DMS153 treated with DMSO at 0.1 percent for 48 hours (cell line): ENCODE results near the gene PATZ1.

Experiments
- DNase-seq: peaks from one replicate; lab custom pipeline; 2025; ENCODE audit not compliant: unreplicated experiment; lab: John Stamatoyannopoulos, UW

PATZ1 gene

DNA sequence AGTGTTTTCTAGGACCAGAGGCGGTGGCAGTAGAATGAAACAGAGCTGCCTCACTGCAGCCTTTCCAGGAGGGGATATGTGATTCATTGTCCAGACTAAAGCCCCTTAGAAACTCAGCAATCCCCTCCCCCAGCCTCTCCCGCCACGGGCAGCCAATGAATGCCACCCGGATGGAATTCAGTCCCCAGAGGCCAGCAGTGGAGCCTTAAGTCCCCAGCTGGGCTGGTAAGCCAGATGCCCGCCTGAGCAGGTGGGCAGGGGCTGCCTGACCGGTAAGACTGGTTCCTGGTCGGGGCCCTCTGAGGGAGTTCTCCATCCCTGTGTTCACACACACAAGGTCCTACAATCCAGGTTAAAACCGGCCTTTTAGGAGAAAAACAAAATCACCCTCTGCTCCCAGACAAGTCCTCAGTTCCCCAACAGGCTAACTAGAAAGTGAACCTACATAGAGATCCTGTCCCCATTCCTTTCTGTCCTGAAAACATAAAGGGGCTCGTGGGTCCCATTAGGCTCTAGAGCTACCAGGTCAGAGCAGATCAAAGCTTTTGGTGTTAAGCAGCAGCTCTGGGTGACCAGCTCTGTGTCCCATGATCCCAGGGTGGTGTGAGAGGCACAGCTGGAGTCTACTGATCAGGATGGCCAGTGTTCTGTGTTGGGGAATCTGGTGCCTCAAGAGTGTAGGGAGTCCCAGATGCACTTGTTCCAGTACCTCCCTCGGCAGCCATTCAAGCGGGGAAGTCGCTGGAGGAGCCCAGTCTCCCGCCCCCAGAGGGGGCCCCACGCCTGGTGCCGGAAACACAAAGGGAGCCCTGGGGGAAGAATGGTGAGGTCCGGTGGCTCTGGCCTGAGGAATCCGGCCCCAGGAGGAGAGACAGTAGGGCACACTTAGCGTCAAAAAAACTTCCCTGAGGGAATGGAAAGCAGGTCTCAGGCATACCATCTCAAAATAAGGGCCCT is 2.6 kb downstream of the PATZ1 start:
- peak; percentile 79 for DNase-seq

DNA sequence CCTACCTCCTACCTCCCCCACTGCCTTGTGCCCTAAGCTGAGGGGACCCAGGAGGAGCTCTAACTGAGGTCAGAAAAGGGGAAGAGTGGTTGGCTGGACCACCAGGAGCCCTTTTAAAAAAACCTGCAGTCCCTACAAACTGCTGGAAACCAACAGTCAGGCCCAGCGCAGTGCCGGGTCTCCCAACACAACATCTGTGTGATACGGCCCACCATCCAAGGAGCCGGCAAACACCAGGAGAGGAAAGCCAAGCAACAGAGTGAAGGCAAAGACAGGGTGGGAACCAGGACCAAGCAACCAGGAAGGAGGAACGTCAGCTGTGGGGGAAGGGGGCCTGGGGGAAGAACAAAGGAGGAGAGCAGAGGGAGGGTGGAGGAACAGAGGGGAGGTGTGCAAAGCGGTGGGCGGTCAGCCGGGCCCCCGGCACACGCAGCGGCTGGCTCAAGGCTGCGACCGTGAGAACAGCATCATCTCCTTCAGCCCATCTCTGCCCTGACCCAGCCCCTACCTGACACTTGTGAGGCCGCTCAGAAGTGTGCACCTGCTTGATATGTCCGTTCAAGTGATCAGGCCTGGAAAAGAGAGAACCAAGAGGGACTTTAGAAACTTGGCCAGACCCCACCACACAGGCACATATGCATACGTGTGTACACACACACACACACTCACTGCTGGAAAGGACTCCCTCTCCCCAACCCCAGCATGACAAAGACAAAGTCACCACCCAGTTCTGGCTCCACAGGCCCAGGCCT is 3.6 kb downstream of the PATZ1 start:
- DNase-seq: no peak

DNA sequence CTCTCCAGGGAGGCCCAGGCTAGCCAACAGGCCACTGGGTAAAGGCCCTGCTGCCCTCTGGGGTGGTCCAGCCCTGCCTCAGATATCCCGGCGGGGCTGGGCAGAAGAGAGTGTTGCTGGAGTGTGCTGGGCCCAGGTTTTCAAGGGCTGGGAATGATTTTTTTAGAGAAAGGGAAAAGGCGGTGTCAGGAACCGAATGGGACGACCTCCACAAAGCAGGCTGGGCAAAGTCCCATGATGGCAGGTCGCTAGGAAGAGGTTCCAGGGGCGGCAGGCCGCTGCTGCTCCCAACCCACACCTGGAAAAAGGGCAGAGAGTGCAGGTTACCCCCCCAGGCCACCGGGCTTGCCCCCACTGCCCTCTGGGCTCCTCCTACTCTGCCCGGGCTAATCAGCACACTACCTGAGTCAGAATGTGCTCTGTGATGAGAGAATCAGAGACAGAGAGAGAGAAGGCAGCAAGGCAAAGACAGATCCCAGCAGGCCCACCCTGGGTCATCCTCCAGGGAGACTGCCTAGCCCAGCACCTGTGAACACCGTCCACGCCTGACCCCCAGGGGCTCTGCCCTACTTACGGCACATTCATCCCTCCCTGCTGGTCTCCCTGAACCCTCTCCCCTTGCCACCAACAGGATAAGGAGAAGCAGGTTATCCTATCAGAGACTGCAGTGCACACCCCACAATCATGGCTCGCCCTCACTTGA is 4.6 kb downstream of the PATZ1 start:
- no peak for DNase-seq

DNA sequence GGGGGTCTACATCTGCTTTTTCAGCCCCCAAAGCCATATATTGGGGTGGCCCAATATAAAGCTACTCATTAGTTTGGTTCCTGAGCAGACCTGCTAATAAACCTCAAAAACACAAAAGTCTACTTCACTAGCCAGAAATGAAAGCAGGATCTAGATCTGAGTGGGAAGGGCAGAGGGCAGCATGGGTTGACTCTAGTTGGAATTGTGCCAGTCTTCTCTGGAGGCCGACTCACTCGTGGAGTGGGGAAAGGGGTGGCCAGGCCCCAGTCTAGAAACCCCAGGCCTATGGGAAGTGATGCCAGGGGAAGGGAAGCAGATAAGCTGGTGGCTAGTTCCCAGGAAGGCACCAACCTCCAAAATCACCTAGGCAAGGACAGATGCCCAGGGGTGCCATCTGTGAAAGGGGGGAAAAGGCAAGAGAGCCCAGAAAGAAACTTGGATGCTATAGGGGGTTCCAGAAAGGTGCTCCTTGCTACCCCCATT is 5.3 kb downstream of the PATZ1 start:
- no peak for DNase-seq

DNA sequence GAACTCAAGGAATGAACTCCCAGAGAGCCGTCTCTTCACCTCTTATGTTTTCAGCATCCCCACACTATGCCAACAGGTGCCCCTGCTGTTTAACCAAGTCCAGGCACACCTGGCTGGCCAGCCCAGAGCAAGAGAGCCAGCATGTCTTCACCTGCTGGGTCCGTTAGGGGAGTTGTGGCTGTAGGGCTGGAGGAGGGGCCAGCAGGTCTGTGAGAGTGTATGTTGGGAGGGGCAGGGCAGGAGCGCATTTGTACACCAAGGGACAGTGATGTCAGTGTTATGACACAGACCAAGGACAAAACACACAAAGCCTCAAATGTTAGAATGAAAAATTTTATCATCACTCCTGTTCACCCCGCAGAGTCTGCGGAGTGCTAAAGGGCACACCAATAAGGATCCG is 5.8 kb downstream of the PATZ1 start:
- DNase-seq: no peak

DNA sequence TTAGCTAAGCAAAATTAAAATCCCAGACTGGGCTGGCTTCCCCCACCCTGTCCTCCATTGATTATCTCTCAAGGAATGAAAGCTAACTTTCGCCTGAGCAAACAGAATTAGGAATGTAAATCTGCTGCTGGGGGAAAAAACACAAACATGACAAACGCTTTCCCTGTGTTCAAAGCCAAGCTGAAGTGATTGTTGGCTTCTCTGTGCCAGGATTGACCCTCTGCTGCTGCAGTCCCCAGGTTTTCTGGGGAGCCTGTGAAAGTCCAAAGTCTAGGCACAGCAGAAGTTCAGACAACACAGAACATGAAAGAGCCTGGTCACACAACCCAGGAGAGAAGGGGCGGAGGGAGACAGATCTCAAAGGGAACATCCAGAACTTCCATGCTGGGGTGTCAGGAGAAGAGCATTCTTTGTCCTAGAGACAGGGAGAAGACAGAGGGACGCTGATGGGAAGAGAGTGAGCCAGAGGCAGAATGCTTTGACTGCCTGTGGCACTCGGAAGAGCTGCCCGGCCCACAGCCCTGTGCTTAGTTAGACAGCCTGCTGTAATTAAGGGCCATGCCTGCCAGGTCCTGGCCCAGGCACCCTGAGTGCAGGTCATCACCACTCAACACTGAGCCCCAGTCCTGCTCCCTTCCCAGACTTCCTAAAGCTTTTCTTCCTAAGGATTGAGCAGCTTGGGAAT is 6.9 kb downstream of the PATZ1 start:
- DNase-seq: no peak

DNA sequence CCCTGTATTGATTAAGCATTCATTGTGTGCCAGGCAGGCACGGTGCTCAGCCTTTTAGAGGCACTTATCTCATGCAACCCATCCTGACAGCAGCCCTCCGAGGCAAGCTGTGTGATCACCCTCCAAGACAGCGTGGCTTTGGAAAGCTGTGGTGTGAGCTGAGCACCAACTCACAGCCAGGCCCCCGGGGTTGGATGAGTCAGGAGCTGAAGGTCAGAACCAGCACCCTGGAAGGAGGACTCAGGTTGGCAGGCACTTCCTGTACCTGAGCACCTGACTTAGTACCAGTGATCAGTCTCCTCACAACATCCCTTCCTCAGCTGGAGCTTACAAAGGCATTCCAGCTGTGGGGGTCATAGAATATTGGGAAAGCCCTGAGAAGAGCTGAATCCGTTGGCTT is 9.0 kb downstream of the PATZ1 start:
- DNase-seq: no peak

DNA sequence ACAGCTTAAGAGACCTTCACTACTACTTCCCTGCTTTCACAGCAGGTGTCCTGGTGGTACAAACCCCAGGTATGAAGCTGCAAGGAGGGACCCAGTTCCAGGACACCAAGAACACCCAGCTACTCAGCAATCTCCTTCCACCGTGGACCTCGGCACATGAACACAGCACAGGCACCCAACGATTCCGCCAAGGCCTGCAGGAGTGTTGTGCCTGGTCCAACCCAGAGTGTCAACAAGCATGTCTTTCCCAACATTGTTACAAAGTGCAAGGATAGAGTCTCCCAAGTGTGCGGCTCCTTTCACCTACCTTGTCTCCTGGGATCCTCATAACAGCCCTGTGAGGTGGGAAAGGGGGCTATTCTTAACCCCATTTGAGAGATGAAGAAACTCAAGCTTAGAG is 11.8 kb downstream of the PATZ1 start:
- DNase-seq: no peak

DNA sequence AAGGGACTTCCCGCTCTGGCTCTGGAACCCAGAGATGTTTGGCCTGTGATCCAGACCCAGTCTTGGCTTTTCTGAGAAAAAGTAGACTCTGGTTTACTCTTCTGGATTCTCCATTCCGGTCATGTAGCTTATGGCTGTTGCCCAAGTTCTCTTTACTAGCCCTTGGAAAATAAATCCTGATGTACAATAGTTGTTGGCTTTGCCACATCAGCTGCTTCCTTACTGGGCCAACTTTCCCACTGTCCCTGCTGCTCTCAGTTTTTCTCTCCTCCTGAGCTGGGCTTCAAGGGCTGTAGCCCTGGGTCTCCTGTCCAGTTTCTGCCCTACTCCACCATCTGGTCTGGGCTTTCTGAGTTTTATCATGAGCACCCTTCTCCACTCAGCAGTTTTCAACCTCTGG is 12.5 kb downstream of the PATZ1 start:
- no peak for DNase-seq

DNA sequence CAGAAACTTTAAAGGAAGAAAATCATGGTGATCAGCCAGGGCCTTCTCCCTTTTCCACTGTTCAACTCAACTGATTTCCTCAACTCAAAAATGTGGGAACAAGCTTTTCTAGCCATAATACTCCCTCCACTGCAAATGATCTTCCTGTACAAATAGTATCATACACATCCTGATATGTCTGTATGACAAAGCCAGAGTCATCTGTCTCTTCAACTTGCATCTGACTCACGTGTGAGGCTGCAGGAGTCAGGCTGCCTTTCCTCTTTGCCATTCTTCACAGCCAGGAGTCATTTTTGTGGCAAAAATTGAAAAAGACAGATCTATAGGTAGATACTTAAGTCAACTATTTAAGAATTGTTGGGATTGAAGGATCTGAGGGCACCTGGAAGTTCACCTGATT is 13.3 kb downstream of the PATZ1 start:
- DNase-seq: no peak

DNA sequence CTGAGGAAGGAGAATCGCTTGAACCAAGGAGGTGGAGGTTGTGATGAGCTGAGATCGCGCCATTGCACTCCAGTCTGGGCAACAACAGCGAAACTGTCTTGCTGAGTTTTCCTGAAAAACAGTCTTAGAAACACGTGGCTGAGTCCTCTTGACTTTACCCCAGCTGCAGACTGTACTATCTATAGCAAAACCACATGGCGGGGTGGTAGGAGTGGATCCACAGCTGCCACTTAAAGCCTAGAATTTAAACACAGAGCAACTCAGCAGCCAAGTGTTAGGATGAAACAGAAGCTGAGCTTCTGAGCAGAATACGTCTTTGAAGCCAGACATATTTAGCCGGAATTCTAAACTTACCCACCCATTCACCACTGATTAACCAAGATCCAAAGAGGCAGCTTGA is 14.1 kb downstream of the PATZ1 start:
- DNase-seq: no peak

DNA sequence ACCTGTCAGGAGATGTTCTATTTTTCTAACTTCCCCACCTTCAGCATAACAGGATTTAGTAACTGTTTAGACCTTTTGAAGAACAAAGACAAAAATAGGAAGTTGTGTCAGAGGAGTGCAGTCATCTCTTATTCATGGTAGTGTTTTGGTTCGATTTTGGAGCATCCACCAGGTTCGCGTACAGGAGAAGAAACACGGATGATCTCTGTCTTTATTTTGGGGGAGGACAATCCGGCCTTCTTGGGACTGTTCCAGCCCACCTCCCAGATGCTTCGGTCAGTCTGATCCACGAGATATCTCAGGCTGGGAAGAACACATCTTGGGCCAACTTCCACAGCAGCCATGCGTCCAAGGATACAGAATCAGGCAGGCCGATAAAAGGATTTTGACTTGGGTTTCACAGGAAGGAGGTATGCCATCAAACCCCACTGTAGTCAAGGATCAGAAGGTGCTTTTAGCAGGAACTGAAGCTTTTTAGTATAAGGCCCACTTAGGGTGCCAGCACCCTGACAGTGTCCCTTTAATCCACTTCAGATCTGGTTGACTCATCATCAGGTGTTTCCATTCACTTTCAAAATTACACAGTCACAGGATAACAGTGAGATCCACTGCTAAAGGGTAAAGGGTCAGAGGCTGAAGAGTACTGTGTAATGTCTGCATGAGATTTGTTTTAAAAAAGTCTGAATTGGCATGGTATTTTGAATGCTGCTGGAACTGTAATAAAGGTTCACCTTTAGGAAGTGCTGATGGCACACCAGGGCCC is 16.5 kb downstream of the PATZ1 start:
- DNase-seq: no peak

DNA sequence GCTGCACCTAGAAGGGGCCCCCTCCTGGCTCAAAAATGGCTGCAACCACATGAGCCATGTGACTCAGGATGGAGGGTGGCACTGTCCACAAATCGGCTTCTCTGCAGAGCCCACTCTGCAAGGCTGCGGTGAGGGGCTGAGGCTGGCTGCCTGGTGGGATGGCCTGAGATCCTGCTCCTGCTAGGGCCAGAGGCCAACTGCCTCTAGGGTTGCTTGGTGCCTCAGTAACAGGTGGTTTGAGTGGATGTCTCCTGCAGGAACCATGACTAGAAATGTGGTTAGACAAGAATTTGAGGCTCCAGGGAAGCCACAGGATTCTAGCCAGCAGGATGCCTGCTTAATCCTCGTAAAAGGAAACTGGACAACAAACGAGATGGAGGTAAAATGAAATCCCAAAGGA is 17.1 kb downstream of the PATZ1 start:
- no peak for DNase-seq

DNA sequence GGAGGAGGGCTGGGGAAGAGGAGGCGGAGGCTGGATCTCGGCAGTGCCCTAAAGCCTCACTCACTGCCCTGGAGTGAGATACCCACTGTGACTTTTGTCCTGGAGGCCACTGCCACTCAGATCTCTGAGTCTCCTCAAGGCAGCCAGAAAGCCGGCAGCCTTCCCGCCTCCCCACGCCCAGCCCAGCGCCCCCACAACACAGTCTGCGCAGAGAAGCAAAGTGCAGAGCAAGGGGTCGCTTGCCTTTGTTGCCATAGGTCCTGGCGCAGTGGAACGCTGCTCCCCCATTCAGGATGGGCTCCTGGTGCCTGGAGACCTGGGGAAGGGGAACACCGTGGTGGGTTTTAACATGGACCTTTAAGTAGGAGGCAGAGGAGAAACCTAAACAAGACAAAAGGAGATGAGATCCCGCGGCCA is 17.6 kb downstream of the PATZ1 start:
- no peak for DNase-seq

DNA sequence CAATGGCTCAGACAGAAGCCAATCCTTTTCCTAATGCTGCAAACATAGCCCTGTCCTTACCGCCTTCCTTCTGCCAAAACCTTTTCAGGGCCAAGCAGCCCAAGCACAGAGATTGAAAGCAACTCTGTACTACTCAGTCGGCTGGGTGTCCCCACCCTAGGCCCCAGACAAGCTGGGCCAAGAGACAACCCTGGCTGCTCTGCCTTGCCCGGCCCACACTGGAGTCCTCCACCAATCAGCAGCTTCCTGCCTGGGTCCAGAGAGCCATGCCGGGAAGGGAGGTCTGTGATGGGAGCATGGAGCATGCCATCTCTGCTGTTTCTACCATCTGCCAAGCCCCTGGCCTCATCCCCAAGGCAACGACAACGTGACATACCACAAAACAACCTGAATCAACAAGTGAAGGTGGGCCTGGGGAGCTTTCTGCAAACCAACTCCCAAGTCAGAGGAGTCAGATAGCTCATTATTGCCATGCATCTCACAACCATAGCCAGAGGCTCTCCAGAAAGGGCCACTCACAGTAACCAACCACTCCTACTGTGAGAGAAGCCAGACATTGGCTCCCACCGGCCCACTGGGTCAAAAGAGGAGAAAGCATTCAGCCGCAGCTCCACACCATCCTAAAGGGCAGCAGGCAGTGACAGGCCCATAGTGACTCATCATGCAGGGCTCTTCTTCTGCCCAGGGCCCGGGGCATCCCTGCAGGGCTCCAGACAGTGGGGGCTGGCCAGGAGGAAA is 18.2 kb downstream of the PATZ1 start:
- DNase-seq: no peak

DNA sequence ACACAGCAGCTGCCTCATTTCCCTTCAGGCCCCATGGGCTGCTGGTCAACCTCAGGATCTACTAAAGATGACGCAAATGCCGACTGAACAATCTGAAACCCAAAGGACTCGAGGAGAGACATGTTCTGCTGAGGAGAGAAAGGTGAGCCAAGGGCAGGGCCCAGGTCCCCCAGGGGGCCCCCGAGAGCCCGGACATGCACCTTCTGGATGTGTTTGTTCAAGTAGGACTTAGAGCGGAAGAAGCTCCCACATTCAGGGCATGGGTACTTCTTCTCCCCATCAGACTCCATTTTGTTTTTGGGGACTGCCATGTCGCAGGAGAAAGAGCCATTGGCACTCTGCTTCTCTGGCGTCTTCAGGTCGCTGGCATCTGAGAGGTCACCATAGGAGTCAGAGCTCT is 19.3 kb downstream of the PATZ1 start:
- no peak for DNase-seq

DNA sequence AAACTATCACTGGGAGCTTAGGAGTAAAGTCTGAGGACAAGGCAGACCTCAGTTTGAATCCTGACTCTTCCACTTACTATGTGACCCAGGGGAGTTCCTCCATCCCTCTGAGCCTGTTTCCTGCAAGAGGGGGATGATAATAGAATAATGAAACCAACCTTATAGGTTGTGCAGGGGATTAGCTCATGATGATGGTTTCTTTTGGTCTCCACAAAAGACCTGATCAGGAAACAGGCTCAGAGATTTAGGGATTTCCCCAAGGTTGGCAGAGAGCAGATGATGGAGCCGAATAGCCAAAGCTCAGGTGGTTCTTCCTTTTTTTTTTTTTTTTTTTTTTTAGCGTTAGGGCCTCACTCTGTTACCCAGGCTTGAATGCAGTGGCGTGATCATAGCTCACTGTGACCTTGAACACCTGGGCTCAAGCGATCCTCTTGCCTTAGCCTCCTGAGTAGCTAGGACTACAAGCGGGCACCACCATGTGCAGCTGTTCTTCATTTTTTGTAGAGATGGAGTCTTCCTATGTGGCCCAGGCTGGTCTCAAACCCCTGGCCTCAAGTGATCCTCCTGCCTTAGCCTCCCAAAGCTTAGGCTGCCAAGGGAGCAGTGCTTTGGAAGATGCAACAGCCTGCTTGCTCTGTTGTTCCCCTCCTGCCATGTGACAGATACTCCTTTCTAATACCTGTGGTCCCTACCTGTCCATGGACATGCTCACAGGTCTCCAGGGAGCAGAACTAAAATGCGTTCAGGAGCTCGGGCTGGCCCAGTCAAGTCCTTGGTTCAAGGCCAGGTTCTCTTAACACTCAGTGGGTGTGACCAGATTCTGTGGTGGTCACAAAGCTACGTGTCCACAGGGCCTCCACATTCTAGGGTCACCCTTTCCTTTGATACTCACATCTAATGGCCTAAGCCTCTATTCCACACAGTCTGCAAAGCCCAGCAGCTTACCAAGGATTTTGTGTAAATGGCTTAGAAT is 22.3 kb downstream of the PATZ1 start:
- DNase-seq: no peak

DNA sequence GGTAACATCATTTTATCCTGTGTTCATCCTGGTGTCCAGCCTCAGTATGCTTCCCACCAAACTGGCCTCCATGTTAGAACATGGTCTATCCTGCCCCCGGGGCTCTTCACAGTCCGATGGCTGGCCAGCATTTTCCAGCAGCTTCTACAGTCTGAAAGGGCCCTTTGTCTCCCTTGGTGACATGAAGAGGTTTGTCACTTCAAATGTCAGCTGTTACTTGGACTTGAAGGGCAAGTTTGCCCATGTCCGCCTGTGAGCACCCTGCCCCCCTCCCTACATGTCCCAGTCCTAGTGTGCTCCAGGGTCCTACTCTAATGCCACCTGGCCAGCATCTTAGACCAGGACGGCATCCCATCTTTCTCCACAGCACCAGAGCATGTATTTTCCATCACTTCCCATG is 24.7 kb downstream of the PATZ1 start:
- no peak for DNase-seq
